IMR-90 (cell line): ENCODE results near the gene PIMREG. TPM values are rescaled to one million over a fixed set of nuclear protein-coding genes. Genes with fewer than 3 reads are reported as not detected.

Experiments
- ATAC-seq: fragments of 200-7000 bp; cut with Tn5 transposase; 2 replicates; pipeline ENCODE4 v1.9.1; 2020; ENCODE audit warnings: low read depth, mild to moderate bottlenecking, moderate library complexity
- Bru-seq: library from RNA; stranded (reverse); fragments of 400-500 nt; gene quantifications from one replicate; lab custom pipeline; 2021; lab: Mats Ljungman, UMichigan
- BruChase-seq, 2 experiments: library from RNA; stranded (reverse); fragments of 400-500 nt; gene quantifications; one replicate each; lab custom pipeline; 2021; lab: Mats Ljungman, UMichigan
- BruUV-seq: library from RNA; stranded (reverse); fragments of 400-500 nt; replicated peaks from 2 replicates; lab custom pipeline; 2021; lab: Mats Ljungman, UMichigan
- CTCF ChIA-PET: fragments of 300-600 bp; formaldehyde crosslinking; extraction: SDS; loops from one replicate; lab custom pipeline; 2021; ENCODE audit warnings: antibody characterized with exemption; lab: Yijun Ruan, JAX
- POLR2A ChIA-PET: fragments of 300-600 bp; sonication (Branson Sonifier 250); formaldehyde crosslinking; loops from one replicate; lab custom pipeline; 2022; ENCODE audit warnings: antibody characterized with exemption; ENCODE audit not compliant: unreplicated experiment; lab: Charles Lee
- DNase-seq: peaks from one replicate; pipeline ENCODE4 v3.0.0; 2013
- H2AFZ ChIP-seq: replicated peaks from 2 replicates; pipeline ENCODE3; 2013; ENCODE audit warnings: low read length, mild to moderate bottlenecking; ENCODE audit not compliant: poor library complexity
- H2AK5ac ChIP-seq: 2 replicates; pipeline ENCODE4 v1.6.1; 2013; ENCODE audit warnings: low read depth, low read length, inconsistent platforms
- H2AK9ac ChIP-seq: replicated peaks from 2 replicates; pipeline ENCODE3; 2013; ENCODE audit warnings: mild to moderate bottlenecking, low read depth, low read length, moderate library complexity; ENCODE audit not compliant: poor library complexity
- H2BK120ac ChIP-seq: 2 replicates; pipeline ENCODE4 v1.6.1; 2013; ENCODE audit warnings: low read depth, low read length, inconsistent platforms
- H2BK15ac ChIP-seq: 3 replicates; pipeline ENCODE4 v1.6.1; 2013; ENCODE audit warnings: low read depth, low read length, inconsistent platforms
- H2BK20ac ChIP-seq: 2 replicates; pipeline ENCODE4 v1.6.1; 2013; ENCODE audit warnings: low read depth, mild to moderate bottlenecking, inconsistent platforms, low read length, moderate library complexity
- H2BK5ac ChIP-seq: 2 replicates; pipeline ENCODE4 v1.6.1; 2013; ENCODE audit warnings: mild to moderate bottlenecking, low read depth, low read length, inconsistent platforms; ENCODE audit not compliant: poor library complexity, severe bottlenecking
- H3K14ac ChIP-seq: replicated peaks from 2 replicates; pipeline ENCODE4 v1.6.1; 2013; ENCODE audit warnings: low read depth, low read length, inconsistent platforms
- H3K18ac ChIP-seq: 2 replicates; pipeline ENCODE4 v1.6.1; 2013; ENCODE audit warnings: low read depth, low read length, control low read depth
- H3K23ac ChIP-seq: 2 replicates; pipeline ENCODE4 v1.6.1; 2013; ENCODE audit warnings: low read depth, low read length, inconsistent platforms
- H3K27ac ChIP-seq: 2 replicates; pipeline ENCODE4 v1.5.1; 2013; ENCODE audit warnings: mild to moderate bottlenecking, control low read depth, low read length; ENCODE audit not compliant: insufficient read depth
- H3K27me3 ChIP-seq: 2 replicates; pipeline ENCODE4 v1.6.1; 2013; ENCODE audit warnings: low read length; ENCODE audit not compliant: control insufficient read depth, insufficient read depth
- H3K36me3 ChIP-seq: 2 replicates; pipeline ENCODE4 v1.6.1; 2013; ENCODE audit warnings: low read length, mixed read lengths; ENCODE audit not compliant: control insufficient read depth, insufficient read depth
- H3K4ac ChIP-seq: 2 replicates; pipeline ENCODE4 v1.6.1; 2013; ENCODE audit warnings: low read depth, low read length, inconsistent platforms
- H3K4me1 ChIP-seq: 2 replicates; pipeline ENCODE4 v1.6.1; 2013; ENCODE audit warnings: low read length, mixed read lengths; ENCODE audit not compliant: control insufficient read depth, insufficient read depth
- H3K4me2 ChIP-seq: 2 replicates; pipeline ENCODE4 v1.6.1; 2013; ENCODE audit warnings: low read depth, mild to moderate bottlenecking, control low read depth, low read length, moderate library complexity
- H3K4me3 ChIP-seq: 2 replicates; pipeline ENCODE4 v1.5.1; 2013; ENCODE audit warnings: low read depth, mild to moderate bottlenecking, control low read depth, low read length, moderate library complexity; ENCODE audit not compliant: insufficient read depth
- H3K56ac ChIP-seq: 2 replicates; pipeline ENCODE4 v1.6.1; 2013; ENCODE audit warnings: low read length, inconsistent platforms; ENCODE audit not compliant: insufficient read depth; ENCODE audit errors: extremely low read depth
- H3K79me1 ChIP-seq, 2 experiments: 2 replicates each; pipeline ENCODE4 v1.6.1; 2013; ENCODE audit warnings: low read length in 2 of 2, inconsistent platforms in 1 of 2, low read depth in 1 of 2
- H3K9ac ChIP-seq: 2 replicates; pipeline ENCODE4 v1.6.1; 2013; ENCODE audit warnings: low read depth, low read length, control low read depth
- H3K9me1 ChIP-seq: 2 replicates; pipeline ENCODE4 v1.6.1; 2013; ENCODE audit warnings: low read length, inconsistent platforms; ENCODE audit not compliant: insufficient read depth
- H3K9me3 ChIP-seq: 2 replicates; pipeline ENCODE4 v1.6.1; 2013; ENCODE audit warnings: low read length; ENCODE audit not compliant: control insufficient read depth, insufficient read depth
- H4K20me1 ChIP-seq: 2 replicates; pipeline ENCODE4 v1.6.1; 2013; ENCODE audit warnings: low read length, inconsistent platforms; ENCODE audit not compliant: insufficient read depth
- H4K5ac ChIP-seq: 2 replicates; pipeline ENCODE4 v1.6.1; 2013; ENCODE audit warnings: mild to moderate bottlenecking, low read depth, low read length, control low read depth
- H4K8ac ChIP-seq, 2 experiments: 2 replicates each; pipeline ENCODE4 v1.6.1; 2013; ENCODE audit warnings: low read depth in 2 of 2, low read length in 2 of 2, control low read depth in 1 of 2, inconsistent platforms in 1 of 2
- H4K91ac ChIP-seq: 2 replicates; pipeline ENCODE4 v1.6.1; 2013; ENCODE audit warnings: low read depth, low read length, inconsistent platforms; ENCODE audit not compliant: insufficient read depth
- CHD1 ChIP-seq: IDR thresholded peaks from 2 replicates; pipeline ENCODE4 v1.6.1; 2012; ENCODE audit warnings: low read depth, low read length, improper control_type of control experiment
- CTCF ChIP-seq: conservative IDR thresholded peaks from 2 replicates; pipeline ENCODE4 v1.5.1; 2012; ENCODE audit warnings: mild to moderate bottlenecking, low read depth, low read length, improper control_type of control experiment
- FOS ChIP-seq: fragments of 150-350 bp; IDR thresholded peaks from 2 replicates; pipeline ENCODE4 v1.6.1; 2016; ENCODE audit warnings: low read depth, low read length
- MAZ ChIP-seq: IDR thresholded peaks from 2 replicates; pipeline ENCODE4 v1.6.1; 2012; ENCODE audit warnings: low read depth, mild to moderate bottlenecking, low read length, improper control_type of control experiment, moderate library complexity, borderline replicate concordance
- MXI1 ChIP-seq: IDR thresholded peaks from 2 replicates; pipeline ENCODE4 v1.6.1; 2012; ENCODE audit warnings: low read depth, mild to moderate bottlenecking, low read length, moderate library complexity, borderline replicate concordance
- NFE2L2 ChIP-seq: fragments of 150-350 bp; IDR thresholded peaks from 2 replicates; pipeline ENCODE4 v1.6.1; 2016; ENCODE audit warnings: low read depth, mild to moderate bottlenecking, low read length
- POLR2A ChIP-seq: IDR thresholded peaks from 2 replicates; pipeline ENCODE4 v1.6.1; 2012; ENCODE audit warnings: mild to moderate bottlenecking, low read depth, low read length
- RAD21 ChIP-seq: IDR thresholded peaks from 2 replicates; pipeline ENCODE4 v1.6.1; 2012; ENCODE audit warnings: low read length, improper control_type of control experiment
- RFX5 ChIP-seq: IDR thresholded peaks from 2 replicates; pipeline ENCODE4 v1.8.0; 2012; ENCODE audit warnings: low read depth, mild to moderate bottlenecking, low read length, moderate library complexity
- USF2 ChIP-seq: fragments of 150-350 bp; IDR thresholded peaks from 2 replicates; pipeline ENCODE4 v1.6.1; 2017; ENCODE audit warnings: mild to moderate bottlenecking, antibody characterized with exemption, low read length, low read depth
- WGBS, 2 experiments: methylation state at CpG; one replicate each; pipeline versions ENCODE4 v1.1.5 to v1.1.7; 2013; ENCODE audit warnings: missing lambda C conversion rate in 2 of 2; ENCODE audit not compliant: insufficient read length in 1 of 2; ENCODE audit errors: extremely low coverage in 2 of 2; 5-methylcytosine and 5-hydroxymethylcytosine counted together
- dilution Hi-C: fragments of 300-500 bp; cut with HindIII; formaldehyde crosslinking; loops from one replicate; pipeline ENCODE4 v1.14.3; 2018; ENCODE audit warnings: low sequenced_read_pairs; ENCODE audit not compliant: unreplicated experiment
- in situ Hi-C: fragments of 300-500 bp; cut with MboI; formaldehyde crosslinking; loops from 3 replicates; pipeline ENCODE4 v1.14.3; 2019; ENCODE audit warnings: low sequenced_read_pairs, inconsistent platforms, mixed read lengths
- intact Hi-C: fragments of 100-400 bp; cut with micrococcal nuclease; formaldehyde crosslinking; loops from 2 replicates; pipeline ENCODE4 v1.10.0; 2022
- long read RNA-seq: library from polyadenylated mRNA; unstranded; transcript quantifications from one replicate; pipeline ENCODE4 v2.0.0, GENCODE V29; 2021; ENCODE audit not compliant: unreplicated experiment
- polyA plus RNA-seq, 3 experiments: library from polyadenylated mRNA; depleted of rRNA; stranded (reverse); fragments of >200 nt; gene quantifications; 2 replicates each; pipeline ENCODE4 v1.2.3, GENCODE V29; 2012; ENCODE audit warnings: low replicate concordance in 1 of 3
- total RNA-seq: library from RNA; depleted of rRNA; stranded (reverse); fragments of >200 nt; gene quantifications from 2 replicates; pipeline ENCODE4 v1.2.3, GENCODE V29; 2012; rRNA removed

The PIMREG gene
- total RNA-seq = 19.4 and 21.5 TPM in 2 replicates
- 25.9 and 36.8 TPM in 2 replicates for polyA plus RNA-seq (2012; rRNA removed)
- polyA plus RNA-seq (2012; cell fraction: cytosol; rRNA removed) = 15.5 and 16.4 TPM in 2 replicates
- polyA plus RNA-seq (2012; cell fraction: nucleus; rRNA removed; ENCODE audit: low replicate concordance) = 8.6 and 18.5 TPM in 2 replicates
- percentile 36 among the genes with signal in this experiment for Bru-seq, nascent RNA
- BruChase-seq, experiment 1, labeled RNA remaining after a 6-hour chase = percentile 38 among the genes with signal in this experiment
- percentile 32 among the genes with signal in this experiment for BruChase-seq, experiment 2, labeled RNA remaining after a 2-hour chase
- long read RNA-seq, partial matches to known transcripts = 3 of 7 reads
- long read RNA-seq, other reads (novel, unspliced or antisense) = 0 of 7 reads

- 0% methylated on average over 5 of the region's 62 CpGs; no CpG with 5 or more reads in 1 of the 2 experiments for WGBS, 2 experiments
- intact Hi-C loops (loop anchor here (5.0 kb wide), 1 partner anchor 198 kb away; the partner anchor contains the start of genes KIAA0753 and TXNDC17), in situ Hi-C loops (loop anchor here (25.0 kb wide), 1 partner anchor 1207 kb away; the partner anchor contains the start of gene SCIMP), dilution Hi-C loops (no loop called here)
- H3K79me1 ChIP-seq = peaks cover 12 to 23% of the 10 kb centered on the region in 2 experiments; a peak in 3 of 4 replicates
- no TSS peak for BruUV-seq
- peak within 1 kb of the TSS; percentile 15; the same call in 1 of the 3 replicates for H2BK15ac ChIP-seq
- peak within 1 kb of the TSS; percentile 36 for H2BK5ac ChIP-seq
- H3K4me3 ChIP-seq = peak within 1 kb of the TSS; percentile 57
- peak within 1 kb of the TSS; percentile 47 for H4K5ac ChIP-seq
- peak within 1 kb of the TSS; percentile 52 for H3K23ac ChIP-seq
- peaks cover 3% of the 10 kb centered on the region; the same call in 1 of the 2 replicates for H3K4me1 ChIP-seq
- CTCF ChIA-PET = no interaction called here
- peaks cover 2% of the 10 kb centered on the region; the same call in 1 of the 2 replicates for H4K20me1 ChIP-seq
- H3K4me2 ChIP-seq = peak within 1 kb of the TSS; percentile 93
- H3K27me3 ChIP-seq = no peaks in the 10 kb centered on the region
- H3K36me3 ChIP-seq = no peaks in the 10 kb centered on the region
- peak within 1 kb of the TSS; percentile 75 for H4K91ac ChIP-seq
- H2BK20ac ChIP-seq = no peak within 1 kb of the TSS
- POLR2A ChIA-PET = interaction anchor here (0.6 kb wide), 1 partner anchor 144 kb away, joined by 3 read pairs; no protein-coding TSS in a partner anchor
- peak within 1 kb of the TSS; percentile 65; the same call in 1 of the 2 replicates for H2BK120ac ChIP-seq
- peak within 1 kb of the TSS; percentile 82 to 99 for H4K8ac ChIP-seq
- peak within 1 kb of the TSS; percentile 76 for H3K9ac ChIP-seq
- 0 out of 2 replicates have a peak within 1 kb of the TSS, but pooled peaks have one; percentile 23 for H2AK5ac ChIP-seq
- peak; percentile 97 for ATAC-seq
- peak within 1 kb of the TSS; percentile 90; the same call in 1 of the 2 replicates for H3K56ac ChIP-seq
- H3K9me3 ChIP-seq = no peaks in the 10 kb centered on the region
- peaks cover 4% of the 10 kb centered on the region; the same call in 1 of the 2 replicates for H3K9me1 ChIP-seq
- peak within 1 kb of the TSS; percentile 99 for H2AK9ac ChIP-seq
- H3K4ac ChIP-seq = peak within 1 kb of the TSS; percentile 76
- peak within 1 kb of the TSS; percentile 76 for H3K27ac ChIP-seq
- H3K18ac ChIP-seq = peak within 1 kb of the TSS; percentile 4; the same call in 1 of the 2 replicates
- peak; percentile 88 for DNase-seq
- H3K14ac ChIP-seq = peak within 1 kb of the TSS; percentile 93
- H2AFZ ChIP-seq = peak within 1 kb of the TSS; percentile 99
- TF ChIP-seq RFX5 = no peak
- TF ChIP-seq CHD1 = no peak
- no peak for TF ChIP-seq CTCF
- TF ChIP-seq NFE2L2 = no peak
- peak; percentile 93 for TF ChIP-seq MXI1
- 0 out of 2 replicates have a peak, but pooled peaks have one; percentile 40 for TF ChIP-seq POLR2A
- TF ChIP-seq RAD21 = no peak
- 0 out of 2 replicates have a peak, but pooled peaks have one; percentile 15 for TF ChIP-seq USF2
- peak; percentile 92; the same call in 1 of the 2 replicates for TF ChIP-seq MAZ
- TF ChIP-seq FOS = 0 out of 2 replicates have a peak, but pooled peaks have one; percentile 4
Observed at GRCh38 chr17:6443692-6444570, at the start of gene PIMREG. PIMREG (plus strand) TSS chr17:6444455; CDS start chr17:6445111, 656 bp downstream.
